ENCODE data around the gene MAEA. TPM values are rescaled to one million over a fixed set of nuclear protein-coding genes. Genes with fewer than 3 reads are reported as not detected.

The MAEA gene
- polyA plus RNA-seq, 1 experiment, result 73.3 TPM

DNA sequence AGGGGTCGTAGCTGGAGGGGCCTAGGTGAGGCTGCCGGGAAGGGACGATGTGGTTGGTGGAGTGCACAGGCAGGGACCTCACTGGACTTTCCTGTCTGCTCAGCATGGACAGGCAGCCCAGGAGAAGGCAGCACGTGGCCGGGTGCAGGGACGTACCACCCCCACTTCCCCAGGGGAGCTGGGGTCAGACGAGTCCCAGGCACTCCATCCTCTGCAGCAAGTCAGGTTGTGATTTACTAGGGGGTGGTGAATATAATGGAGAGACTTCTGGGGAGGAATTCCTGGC is 39.2 kb upstream of the MAEA start:
- CTCF ChIA-PET, result no interaction called here
- TF ChIP-seq, protein P1, sequence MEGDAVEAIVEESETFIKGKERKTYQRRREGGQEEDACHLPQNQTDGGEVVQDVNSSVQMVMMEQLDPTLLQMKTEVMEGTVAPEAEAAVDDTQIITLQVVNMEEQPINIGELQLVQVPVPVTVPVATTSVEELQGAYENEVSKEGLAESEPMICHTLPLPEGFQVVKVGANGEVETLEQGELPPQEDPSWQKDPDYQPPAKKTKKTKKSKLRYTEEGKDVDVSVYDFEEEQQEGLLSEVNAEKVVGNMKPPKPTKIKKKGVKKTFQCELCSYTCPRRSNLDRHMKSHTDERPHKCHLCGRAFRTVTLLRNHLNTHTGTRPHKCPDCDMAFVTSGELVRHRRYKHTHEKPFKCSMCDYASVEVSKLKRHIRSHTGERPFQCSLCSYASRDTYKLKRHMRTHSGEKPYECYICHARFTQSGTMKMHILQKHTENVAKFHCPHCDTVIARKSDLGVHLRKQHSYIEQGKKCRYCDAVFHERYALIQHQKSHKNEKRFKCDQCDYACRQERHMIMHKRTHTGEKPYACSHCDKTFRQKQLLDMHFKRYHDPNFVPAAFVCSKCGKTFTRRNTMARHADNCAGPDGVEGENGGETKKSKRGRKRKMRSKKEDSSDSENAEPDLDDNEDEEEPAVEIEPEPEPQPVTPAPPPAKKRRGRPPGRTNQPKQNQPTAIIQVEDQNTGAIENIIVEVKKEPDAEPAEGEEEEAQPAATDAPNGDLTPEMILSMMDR (IDR thresholded peaks at IDR 0.05; ENCODE audit: low read depth, low read length), result no peak
- H3K4me3 ChIP-seq (ENCODE audit: low read depth, low read length), result no peak overlapping the region
- no peak for DNase-seq (ENCODE audit: low read depth, low spot score)
- no peak overlapping the region for H3K27ac ChIP-seq (ENCODE audit: low read depth, low read length)
- peaks cover 52% of the 10 kb centered on the region for H3K9me3 ChIP-seq (ENCODE audit: control insufficient read depth, insufficient read depth, low read length)
- H3K27me3 ChIP-seq (ENCODE audit: control insufficient read depth, insufficient read depth, low read length), result no peaks in the 10 kb centered on the region
- POLR2A ChIA-PET, result interaction anchor here (4.7 kb wide), 1 partner anchor 96 kb away, joined by 33 read pairs; the partner anchor contains the start of gene UVSSA

- Histone ChIP-seq H3K27me3 (ENCODE audit: control insufficient read depth, insufficient read depth, low read length) (no peaks in the 10 kb centered on the region), H3K9me3 (ENCODE audit: control insufficient read depth, insufficient read depth, low read length) (peaks cover 52% of the 10 kb centered on the region), H3K4me3 (ENCODE audit: low read depth, low read length) (no peak overlapping the region), H3K27ac (ENCODE audit: low read depth, low read length) (no peak overlapping the region)
- POLR2A ChIA-PET, result interaction anchor here (4.7 kb wide), 1 partner anchor 96 kb away, joined by 33 read pairs; the partner anchor contains the start of gene UVSSA
- CTCF ChIA-PET, result no interaction called here
- DNase-seq (ENCODE audit: low read depth, low spot score), result no peak
- TF ChIP-seq, protein P1 (IDR thresholded peaks at IDR 0.05; ENCODE audit: low read depth, low read length), result no peak
Observed at GRCh38 chr4:1250921-1251772, 38.5 kb upstream of the MAEA start.

- TF ChIP-seq, protein P1 (IDR thresholded peaks at IDR 0.05; ENCODE audit: low read depth, low read length), result no peak
- Histone ChIP-seq H3K27me3 (ENCODE audit: control insufficient read depth, insufficient read depth, low read length) (no peaks in the 10 kb centered on the region), H3K27ac (ENCODE audit: low read depth, low read length) (no peak overlapping the region), H3K9me3 (ENCODE audit: control insufficient read depth, insufficient read depth, low read length) (peaks cover 52% of the 10 kb centered on the region), H3K4me3 (ENCODE audit: low read depth, low read length) (no peak overlapping the region)
- ChIA-PET POLR2A (no interaction called here), CTCF (no interaction called here)
- DNase-seq (ENCODE audit: low read depth, low spot score), result no peak
Observed at GRCh38 chr4:1251773-1252066, 38.0 kb upstream of the MAEA start.

- ChIA-PET CTCF (no interaction called here), POLR2A (no interaction called here)
- H3K4me3 ChIP-seq (ENCODE audit: low read depth, low read length), result no peak overlapping the region
- TF ChIP-seq, protein P1 (IDR thresholded peaks at IDR 0.05; ENCODE audit: low read depth, low read length), result no peak
- H3K27ac ChIP-seq (ENCODE audit: low read depth, low read length), result no peak overlapping the region
- H3K9me3 ChIP-seq (ENCODE audit: control insufficient read depth, insufficient read depth, low read length), result peaks cover 52% of the 10 kb centered on the region
- no peak for DNase-seq (ENCODE audit: low read depth, low spot score)
- H3K27me3 ChIP-seq (ENCODE audit: control insufficient read depth, insufficient read depth, low read length), result no peaks in the 10 kb centered on the region
Observed at GRCh38 chr4:1252928-1253492, 36.7 kb upstream of the MAEA start.

GRCh38 chr4:1253831-1254230 is 35.9 kb upstream of the MAEA start:
- TF ChIP-seq, protein P1 (IDR thresholded peaks at IDR 0.05; ENCODE audit: low read depth, low read length), result no peak
- no peak overlapping the region for H3K4me3 ChIP-seq (ENCODE audit: low read depth, low read length)
- H3K9me3 ChIP-seq (ENCODE audit: control insufficient read depth, insufficient read depth, low read length), result peaks cover 52% of the 10 kb centered on the region
- no peak for DNase-seq (ENCODE audit: low read depth, low spot score)
- POLR2A ChIA-PET, result no interaction called here
- no peaks in the 10 kb centered on the region for H3K27me3 ChIP-seq (ENCODE audit: control insufficient read depth, insufficient read depth, low read length)
- no peak overlapping the region for H3K27ac ChIP-seq (ENCODE audit: low read depth, low read length)
- CTCF ChIA-PET, result no interaction called here
